ENCODE data around the gene MYOF.
"Not testable (repeated sequence)": the region's sequence is repeated elsewhere in the genome, so short reads cannot be mapped to it uniquely, and the experiment has no call there.

Gene MYOF

GRCh38 chr10:93334901-93335327 is 147.2 kb downstream of the MYOF start:
- FAIRE-seq = no peak
- no peak for DNase-seq (ENCODE audit: insufficient read length, low spot score)
- no peak for TF ChIP-seq POLR2A (IDR thresholded peaks at IDR 0.05; ENCODE audit: low read depth, low read length)

DNA sequence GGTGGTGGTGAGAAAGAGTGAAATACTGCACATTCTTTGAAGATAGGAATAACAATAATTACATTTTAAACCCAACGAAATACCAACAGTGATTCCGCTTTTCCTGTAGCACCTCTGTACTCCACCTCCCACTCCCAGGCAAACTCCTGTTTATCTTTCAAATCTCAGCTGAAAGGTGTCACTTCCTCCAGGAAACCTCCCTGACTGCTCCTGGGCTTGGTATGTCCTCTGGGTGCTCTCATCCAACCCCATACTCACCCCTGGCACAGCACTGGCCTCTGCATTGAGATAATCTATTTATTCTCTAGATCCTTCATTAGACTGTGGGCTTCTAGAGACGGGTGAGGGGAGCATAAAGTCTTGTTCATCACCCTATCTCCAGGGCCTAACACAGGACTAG is 148.0 kb downstream of the MYOF start:
- no peak for TF ChIP-seq TAF1 (IDR thresholded peaks at IDR 0.05; ENCODE audit: low read depth, low read length)
- TF ChIP-seq PAX5 (IDR thresholded peaks at IDR 0.05; ENCODE audit: insufficient read depth, low read length, severe bottlenecking) = no peak
- no peak for TF ChIP-seq POU2F2 (IDR thresholded peaks at IDR 0.05; ENCODE audit: low read depth, low read length)
- no peak for TF ChIP-seq POLR2A (IDR thresholded peaks at IDR 0.05; ENCODE audit: low read depth, low read length)
- no peak for TF ChIP-seq SPI1 (IDR thresholded peaks at IDR 0.05; ENCODE audit: low read depth, low read length)
- TF ChIP-seq POLR2AphosphoS5 (IDR thresholded peaks at IDR 0.05; ENCODE audit: low read depth, low read length) = no peak
- no peak for DNase-seq (ENCODE audit: insufficient read length, low spot score)
- no peak for FAIRE-seq

DNA sequence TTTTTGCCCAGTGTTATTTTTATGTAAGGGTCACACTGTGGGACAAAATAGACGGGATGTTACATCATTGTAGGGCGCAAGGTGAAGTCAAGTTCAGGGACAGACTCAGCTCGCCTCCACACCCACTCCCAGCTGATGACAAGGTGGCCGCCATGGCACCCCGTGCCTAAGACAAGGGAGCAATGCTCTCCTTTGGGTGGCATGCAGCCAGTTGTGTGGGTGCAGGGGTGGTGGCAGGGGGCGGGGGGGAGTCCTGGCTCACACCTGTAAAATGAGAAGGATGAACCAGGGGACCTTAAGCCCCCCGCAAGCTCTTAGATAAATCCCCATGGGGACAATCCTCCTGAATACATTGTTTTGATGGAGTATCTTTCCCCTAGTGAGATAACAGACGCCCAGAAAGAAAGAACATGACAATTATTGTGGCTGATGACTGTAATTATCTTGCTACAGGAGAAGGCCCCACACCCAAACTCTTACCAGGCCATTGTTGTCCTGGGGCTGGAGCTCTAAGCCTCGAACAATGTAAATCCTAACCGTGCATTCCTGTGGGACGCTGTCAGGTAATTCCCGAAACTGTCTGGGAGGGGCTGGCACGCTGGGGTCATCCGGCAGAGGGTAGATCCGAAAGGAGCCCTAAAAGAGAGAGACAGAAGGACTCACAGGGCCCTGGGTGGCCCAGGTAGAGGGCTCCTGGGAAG is 148.7 kb downstream of the MYOF start:
- no peak for DNase-seq (ENCODE audit: insufficient read length, low spot score)
- TF ChIP-seq PAX5 (IDR thresholded peaks at IDR 0.05; ENCODE audit: insufficient read depth, low read length, severe bottlenecking) = no peak
- no peak for TF ChIP-seq POLR2AphosphoS5 (IDR thresholded peaks at IDR 0.05; ENCODE audit: low read depth, low read length)
- TF ChIP-seq SPI1 (IDR thresholded peaks at IDR 0.05; ENCODE audit: low read depth, low read length) = no peak
- TF ChIP-seq TAF1 (IDR thresholded peaks at IDR 0.05; ENCODE audit: low read depth, low read length) = no peak
- TF ChIP-seq POU2F2 (IDR thresholded peaks at IDR 0.05; ENCODE audit: low read depth, low read length) = no peak
- no peak for TF ChIP-seq POLR2A (IDR thresholded peaks at IDR 0.05; ENCODE audit: low read depth, low read length)
- FAIRE-seq = no peak

DNA sequence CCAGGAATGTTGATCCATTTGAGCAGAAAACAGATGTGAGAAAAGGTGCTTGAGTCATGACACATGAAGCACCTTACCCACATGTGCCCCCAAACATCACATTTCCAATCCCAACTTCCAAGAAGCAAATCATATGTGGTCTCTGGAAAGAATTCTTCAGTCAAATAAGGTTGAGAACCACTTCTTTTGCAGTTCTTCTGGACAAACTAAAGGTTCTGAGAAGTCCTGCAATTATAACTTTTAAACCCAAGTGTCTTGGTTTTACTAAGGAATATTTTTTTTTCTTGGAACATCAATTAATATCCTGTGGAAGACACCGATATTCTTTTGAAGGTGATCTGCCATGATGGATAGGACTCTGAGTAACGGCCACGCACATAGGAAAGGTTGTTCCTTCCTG is 151.3 kb downstream of the MYOF start:
- DNase-seq (ENCODE audit: insufficient read length, low spot score) (no peak), FAIRE-seq (no peak)
- no peak for TF ChIP-seq TAF1 (IDR thresholded peaks at IDR 0.05; ENCODE audit: low read depth, low read length)
- TF ChIP-seq POU2F2 (IDR thresholded peaks at IDR 0.05; ENCODE audit: low read depth, low read length) = no peak
- no peak for TF ChIP-seq PAX5 (IDR thresholded peaks at IDR 0.05; ENCODE audit: insufficient read depth, low read length, severe bottlenecking)
- no peak for TF ChIP-seq SPI1 (IDR thresholded peaks at IDR 0.05; ENCODE audit: low read depth, low read length)
- TF ChIP-seq POLR2AphosphoS5 (IDR thresholded peaks at IDR 0.05; ENCODE audit: low read depth, low read length) = no peak
- no peak for TF ChIP-seq POLR2A (IDR thresholded peaks at IDR 0.05; ENCODE audit: low read depth, low read length)

DNA sequence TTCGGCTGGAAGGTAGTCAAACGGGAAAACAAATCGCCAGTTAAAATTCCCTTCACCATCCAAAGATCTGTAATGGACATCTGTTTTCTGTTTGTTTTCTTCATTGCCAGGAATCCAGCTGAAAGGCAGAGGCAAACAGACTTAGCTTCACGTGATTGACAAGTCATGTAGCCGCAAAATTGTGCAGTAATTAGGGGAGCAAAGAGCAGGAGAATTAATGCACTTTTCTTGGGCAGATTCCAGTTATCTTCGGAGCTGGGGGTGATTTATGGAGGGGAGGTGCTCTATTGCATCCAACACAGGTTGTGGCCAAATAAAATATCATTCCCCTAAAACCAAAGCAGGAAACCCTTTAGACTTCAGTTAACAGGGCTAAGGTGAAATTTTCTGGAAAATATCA is 162.2 kb downstream of the MYOF start:
- TF ChIP-seq POU2F2 (IDR thresholded peaks at IDR 0.05; ENCODE audit: low read depth, low read length) (no peak), POLR2AphosphoS5 (IDR thresholded peaks at IDR 0.05; ENCODE audit: low read depth, low read length) (no peak), PAX5 (IDR thresholded peaks at IDR 0.05; ENCODE audit: insufficient read depth, low read length, severe bottlenecking) (no peak), SPI1 (IDR thresholded peaks at IDR 0.05; ENCODE audit: low read depth, low read length) (no peak), POLR2A (IDR thresholded peaks at IDR 0.05; ENCODE audit: low read depth, low read length) (no peak), TAF1 (IDR thresholded peaks at IDR 0.05; ENCODE audit: low read depth, low read length) (no peak)
- DNase-seq (ENCODE audit: insufficient read length, low spot score) = no peak
- FAIRE-seq = no peak

DNA sequence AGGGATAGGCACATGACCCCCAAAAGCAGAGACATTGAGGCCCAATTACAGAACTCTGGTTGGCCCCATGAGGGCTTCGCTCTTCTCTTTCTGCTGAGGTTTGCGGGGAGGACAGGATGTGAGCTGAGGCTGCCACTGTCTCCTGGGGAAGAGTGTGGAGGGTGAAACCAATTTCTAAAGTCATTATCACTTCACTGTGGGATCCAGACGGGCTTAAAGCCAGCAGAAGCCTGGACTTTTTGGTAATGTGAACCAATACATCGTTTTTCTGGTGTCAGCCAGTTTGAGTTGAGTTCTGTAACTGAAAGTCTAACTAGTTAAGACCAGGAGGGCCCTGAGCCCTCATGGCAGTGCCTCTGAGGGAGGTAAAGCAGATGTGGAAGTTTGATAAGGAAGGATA is 163.0 kb downstream of the MYOF start:
- FAIRE-seq (no peak), DNase-seq (ENCODE audit: insufficient read length, low spot score) (no peak)
- TF ChIP-seq TAF1 (IDR thresholded peaks at IDR 0.05; ENCODE audit: low read depth, low read length) = no peak
- TF ChIP-seq POU2F2 (IDR thresholded peaks at IDR 0.05; ENCODE audit: low read depth, low read length) = no peak

DNA sequence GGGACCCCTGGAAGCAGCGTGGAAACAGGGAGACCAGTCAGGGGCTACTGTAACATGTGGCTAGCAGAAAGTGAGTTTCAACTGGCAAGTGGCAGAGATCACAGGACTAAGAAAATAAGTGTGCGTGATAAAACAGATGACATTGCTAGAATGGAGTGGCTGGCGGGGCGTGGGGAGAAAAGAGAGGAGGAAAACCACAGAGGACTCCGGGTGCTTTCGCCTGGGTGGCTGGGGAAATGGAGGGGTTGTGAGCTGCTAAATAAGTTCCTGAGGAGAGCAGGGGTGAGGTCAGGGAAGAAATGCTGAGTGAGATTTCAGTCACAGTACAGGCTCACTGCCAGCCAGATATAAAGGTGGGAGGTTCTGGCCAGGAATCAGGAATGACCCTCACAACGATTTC is 166.9 kb downstream of the MYOF start:
- no peak for DNase-seq (ENCODE audit: insufficient read length, low spot score)
- FAIRE-seq = no peak
- TF ChIP-seq POU2F2 (IDR thresholded peaks at IDR 0.05; ENCODE audit: low read depth, low read length) (no peak), PAX5 (IDR thresholded peaks at IDR 0.05; ENCODE audit: insufficient read depth, low read length, severe bottlenecking) (no peak), POLR2A (IDR thresholded peaks at IDR 0.05; ENCODE audit: low read depth, low read length) (no peak), SPI1 (IDR thresholded peaks at IDR 0.05; ENCODE audit: low read depth, low read length) (no peak), TAF1 (IDR thresholded peaks at IDR 0.05; ENCODE audit: low read depth, low read length) (no peak), POLR2AphosphoS5 (IDR thresholded peaks at IDR 0.05; ENCODE audit: low read depth, low read length) (no peak)

- not testable (repeated sequence) for FAIRE-seq; DNase-seq (ENCODE audit: insufficient read length, low spot score)
These were observed 167.5 kb downstream of the MYOF start for GRCh38 chr10:93314656-93315055.

GRCh38 chr10:93313798-93314197 is 168.3 kb downstream of the MYOF start:
- peak; percentile 27 for DNase-seq (ENCODE audit: insufficient read length, low spot score)
- TF ChIP-seq TAF1 (IDR thresholded peaks at IDR 0.05; ENCODE audit: low read depth, low read length) (no peak), PAX5 (IDR thresholded peaks at IDR 0.05; ENCODE audit: insufficient read depth, low read length, severe bottlenecking) (no peak), SPI1 (IDR thresholded peaks at IDR 0.05; ENCODE audit: low read depth, low read length) (peak; percentile 73), POLR2A (IDR thresholded peaks at IDR 0.05; ENCODE audit: low read depth, low read length) (no peak), POLR2AphosphoS5 (IDR thresholded peaks at IDR 0.05; ENCODE audit: low read depth, low read length) (no peak)
- peak; percentile 69 for FAIRE-seq

- no peak for TF ChIP-seq SPI1 (IDR thresholded peaks at IDR 0.05; ENCODE audit: low read depth, low read length)
- TF ChIP-seq POLR2AphosphoS5 (IDR thresholded peaks at IDR 0.05; ENCODE audit: low read depth, low read length) = no peak
- no peak for TF ChIP-seq POLR2A (IDR thresholded peaks at IDR 0.05; ENCODE audit: low read depth, low read length)
- no peak for TF ChIP-seq TAF1 (IDR thresholded peaks at IDR 0.05; ENCODE audit: low read depth, low read length)
- no peak for TF ChIP-seq PAX5 (IDR thresholded peaks at IDR 0.05; ENCODE audit: insufficient read depth, low read length, severe bottlenecking)
- no peak for TF ChIP-seq POU2F2 (IDR thresholded peaks at IDR 0.05; ENCODE audit: low read depth, low read length)
- DNase-seq (ENCODE audit: insufficient read length, low spot score) = no peak
- no peak for FAIRE-seq
These were observed 173.1 kb downstream of the MYOF start for GRCh38 chr10:93309062-93309461.
